Renal pelvis (tissue), 4 donors: ENCODE results near the gene OCSTAMP. TPM values are rescaled to one million over a fixed set of nuclear protein-coding genes. Genes with fewer than 3 reads are reported as not detected.

Experiments used
- DNase-seq: peaks from one replicate; pipeline ENCODE4 v3.0.0-alpha.2; 2013
- polyA plus RNA-seq, 3 donors: library from polyadenylated mRNA; unstranded; fragments of 120-200 nt; gene quantifications; one replicate each; pipeline ENCODE4 v1.2.1, GENCODE V29; 2013; ENCODE audit not compliant: insufficient read length in 3 of 3

Gene OCSTAMP
- polyA plus RNA-seq, 3 donors: 0.10 TPM; not detected in 2

- DNase-seq: no peak
These were observed 30.9 kb downstream of the OCSTAMP start for GRCh38 chr20:46519471-46520068.

DNA sequence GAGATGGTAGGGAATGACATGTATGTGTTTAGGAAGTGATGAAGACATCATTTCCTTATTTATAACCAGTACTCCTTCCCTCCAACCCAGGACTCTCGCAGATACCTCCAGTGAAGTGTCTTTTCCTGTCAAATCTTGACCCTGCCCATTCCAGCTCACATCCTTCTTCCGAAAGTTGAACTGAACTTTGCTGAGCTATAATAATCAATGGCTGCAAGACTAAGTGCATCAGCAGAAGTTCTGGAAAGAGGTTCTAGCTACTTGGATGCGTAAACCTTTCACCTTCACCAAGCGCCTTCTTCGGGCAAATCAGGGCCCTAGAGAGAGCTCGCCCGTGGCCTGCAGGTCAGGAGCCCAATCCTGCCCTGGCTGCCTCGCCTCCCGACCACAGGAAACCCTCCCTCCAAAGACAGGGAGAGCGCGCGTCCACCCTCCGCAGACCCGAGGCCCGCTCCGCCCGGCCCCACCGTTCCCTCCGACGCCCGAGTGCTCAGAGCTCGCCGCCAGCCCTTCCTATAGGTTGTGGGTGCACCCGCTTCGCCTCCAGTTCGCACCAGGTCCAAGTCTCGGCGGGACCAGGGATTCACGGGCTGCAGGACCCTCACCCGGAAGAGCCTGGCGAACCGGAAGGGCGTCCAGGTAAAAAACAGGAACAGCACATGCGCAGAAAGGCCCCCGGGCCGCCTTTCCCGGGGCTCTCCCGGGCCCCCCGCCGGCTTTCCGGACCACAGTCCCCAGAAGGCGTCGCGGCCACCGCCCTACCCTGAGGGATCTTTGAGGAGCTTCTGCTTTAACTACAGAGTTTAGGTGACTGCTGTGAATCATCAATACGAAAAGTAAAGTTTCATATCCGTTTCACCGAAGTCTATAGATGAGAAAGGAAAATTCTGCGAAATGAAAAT lies 37.3 kb downstream of the OCSTAMP start, which contains the start of gene ZNF334:
Gene ZNF334, minus strand, starts transcription at position 617 of the 902 bp plus-strand sequence. CDS start 1,457 bp downstream, outside the sequence.
- peak; percentile 79 for DNase-seq

DNA sequence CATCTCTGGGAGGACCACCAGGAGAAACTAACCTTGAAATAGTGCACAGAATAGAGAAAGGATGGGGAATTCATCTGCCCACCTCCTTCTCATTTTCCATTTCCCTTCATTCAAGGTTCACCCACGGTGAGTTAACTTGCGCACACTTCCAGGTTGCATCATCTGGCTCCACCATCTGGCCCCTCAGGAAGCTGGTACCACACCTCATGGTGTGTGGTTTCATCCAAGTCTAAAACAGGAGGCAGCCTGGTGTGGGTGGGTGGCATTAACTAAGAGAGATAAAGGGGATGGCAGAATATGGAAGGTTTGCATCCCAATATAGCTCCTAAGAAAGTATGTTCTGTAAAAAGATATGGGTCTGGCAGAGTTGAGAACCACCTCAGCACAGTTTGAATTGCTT lies 40.9 kb downstream of the OCSTAMP start:
- DNase-seq: no peak

- no peak for DNase-seq
These were observed 42.6 kb downstream of the OCSTAMP start for GRCh38 chr20:46507760-46508407.

DNA sequence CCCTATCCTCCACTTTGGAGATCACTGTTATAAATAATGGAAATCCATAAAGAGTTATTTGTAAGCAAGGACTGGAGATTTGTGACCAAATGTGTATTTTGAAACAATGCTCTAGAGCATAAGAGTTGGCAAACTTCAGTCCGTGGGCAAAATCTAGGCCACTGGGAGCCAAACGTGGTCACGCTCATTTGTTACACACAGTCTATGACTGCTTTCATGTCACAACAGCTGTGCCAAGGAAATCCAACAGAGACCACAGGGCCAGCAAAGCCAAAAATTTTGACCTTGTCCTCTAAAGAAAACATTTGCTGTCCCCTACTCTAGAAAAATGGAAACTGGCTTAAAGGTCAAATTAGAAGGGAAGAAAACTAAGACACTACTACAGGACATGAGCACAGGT lies 44.9 kb downstream of the OCSTAMP start:
- DNase-seq: no peak

- DNase-seq: no peak
These were observed 48.5 kb downstream of the OCSTAMP start for GRCh38 chr20:46501961-46502360.

- no peak for DNase-seq
These were observed 49.0 kb downstream of the OCSTAMP start for GRCh38 chr20:46501337-46501942.

GRCh38 chr20:46494077-46494476 lies 56.4 kb downstream of the OCSTAMP start:
- no peak for DNase-seq

DNA sequence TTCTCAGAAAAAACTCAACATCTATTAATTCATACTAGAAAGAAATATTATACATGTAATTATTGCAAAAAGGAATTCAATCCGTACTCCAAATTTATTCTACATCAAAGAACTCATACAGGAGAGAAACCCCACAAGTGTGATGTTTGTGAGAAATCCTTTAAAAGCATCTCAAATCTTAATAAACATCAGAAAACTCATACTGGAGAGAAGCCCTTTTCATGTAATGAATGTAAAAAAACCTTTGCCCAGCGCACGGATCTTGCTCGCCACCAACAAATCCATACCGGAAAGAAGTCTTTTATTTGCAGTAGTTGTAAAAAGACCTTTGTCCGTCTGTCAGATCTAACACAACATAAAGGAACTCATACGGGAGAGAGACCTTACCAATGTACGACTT lies 59.1 kb downstream of the OCSTAMP start:
- no peak for DNase-seq

Other genes with a start within 250 kb of the OCSTAMP start
- under 1 TPM in 1 of 3 donors, not detected in 2; 0.04 TPM for gene CDH22, start 242.2 kb downstream of the OCSTAMP start, polyA plus RNA-seq
- 10 to 100 TPM; 56.3 to 74.3 (median 67.4) TPM for gene ELMO2, start 144.0 kb downstream of the OCSTAMP start, polyA plus RNA-seq
- 10 to 100 TPM; 24.1 to 44.9 (median 40.5) TPM for gene ZNF334, start 37.1 kb downstream of the OCSTAMP start, polyA plus RNA-seq
- gene SLC13A3, start 100.8 kb upstream of the OCSTAMP start, polyA plus RNA-seq: 10 to 100 TPM; 18.5 to 32.4 (median 20.8) TPM
- gene TP53RK, start 138.8 kb upstream of the OCSTAMP start, polyA plus RNA-seq: 10 to 100 TPM; 16.0 to 17.2 (median 16.3) TPM
- 10 to 100 TPM; 15.2 to 18.8 (median 18.0) TPM for gene SLC2A10, start 159.0 kb upstream of the OCSTAMP start, polyA plus RNA-seq